Heart left ventricle (tissue), 13 donors: ENCODE data around the gene RPL13A.

Source experiments
- POLR2A ChIP-seq, 2 donors: fragments of 450-650 bp; IDR thresholded peaks; one replicate each; pipeline ENCODE4 v1.6.1; 2017; ENCODE audit warnings: antibody characterized with exemption in 2 of 2, mild to moderate bottlenecking in 2 of 2, moderate library complexity in 2 of 2
- TF ChIP-seq, protein P1 (sequence below), 12 donors: fragments of 200-600 bp; sonication (generic) in 4 of 12; IDR thresholded peaks; one replicate each; pipeline versions ENCODE4 v1.5.0 to v1.8.0; 2018 to 2022; ENCODE audit warnings: antibody characterized with exemption in 12 of 12, mild to moderate bottlenecking in 5 of 12
- donor health status: ischemic (EF 13 %, LVEDD 7.1; RV severe dilation, severe dysfunction).
- donor health status: DM: no; HTN: yes; CAD: no.
- donor health status: DM: no; HTN: no; CAD: no.
- donor health status: ischemic (EF 25% LVEDD 6.9; RV normal size, moderate dysfunction).
- donor health status: ischemic (EF 25% LVEDD 5.7; RV mildly dilated, moderate dysfunction).
- donor health status: ischemic (EF 35%, LVEDD 5.7; RV mildly dilated, moderate dysfunction).
- donor health status: nonischemic (EF 11% LVEDD 7.7; RV severe dilation, severe dysfunction).
- donor health status: DM: yes; HTN: yes; CAD: no.
- donor health status: PGD.
- donor health status: ischemic (EF 29% LVEDD 5.4; RV normal size, mild dysfunction).
- donor health status: nonischemic (EF 23%, LVEDD 6.1; RV moderate dilation, normal function).

- no peak for TF ChIP-seq POLR2A (IDR thresholded peaks at IDR 0.05)
- TF ChIP-seq, protein P1, sequence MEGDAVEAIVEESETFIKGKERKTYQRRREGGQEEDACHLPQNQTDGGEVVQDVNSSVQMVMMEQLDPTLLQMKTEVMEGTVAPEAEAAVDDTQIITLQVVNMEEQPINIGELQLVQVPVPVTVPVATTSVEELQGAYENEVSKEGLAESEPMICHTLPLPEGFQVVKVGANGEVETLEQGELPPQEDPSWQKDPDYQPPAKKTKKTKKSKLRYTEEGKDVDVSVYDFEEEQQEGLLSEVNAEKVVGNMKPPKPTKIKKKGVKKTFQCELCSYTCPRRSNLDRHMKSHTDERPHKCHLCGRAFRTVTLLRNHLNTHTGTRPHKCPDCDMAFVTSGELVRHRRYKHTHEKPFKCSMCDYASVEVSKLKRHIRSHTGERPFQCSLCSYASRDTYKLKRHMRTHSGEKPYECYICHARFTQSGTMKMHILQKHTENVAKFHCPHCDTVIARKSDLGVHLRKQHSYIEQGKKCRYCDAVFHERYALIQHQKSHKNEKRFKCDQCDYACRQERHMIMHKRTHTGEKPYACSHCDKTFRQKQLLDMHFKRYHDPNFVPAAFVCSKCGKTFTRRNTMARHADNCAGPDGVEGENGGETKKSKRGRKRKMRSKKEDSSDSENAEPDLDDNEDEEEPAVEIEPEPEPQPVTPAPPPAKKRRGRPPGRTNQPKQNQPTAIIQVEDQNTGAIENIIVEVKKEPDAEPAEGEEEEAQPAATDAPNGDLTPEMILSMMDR (IDR thresholded peaks at IDR 0.05) = no peak
Measured at GRCh38 chr19:49489601-49490167, 2.3 kb downstream of the RPL13A start.
